GM21528 (cell line): ENCODE data around the gene PNMA1.

Source experiments
- ATAC-seq: cut with Tn5 transposase; IDR thresholded peaks from one replicate; pipeline ENCODE4 v1.9.1; 2021; ENCODE audit warnings: mild to moderate bottlenecking, moderate library complexity; ENCODE audit not compliant: unreplicated experiment, low FRiP score

The PNMA1 gene

GRCh38 chr14:73713803-73714655 lies at the start of gene PNMA1:
Gene PNMA1, minus strand, starts transcription at chr14:73714384. Its CDS starts 745 bp downstream, at chr14:73713639.
- ATAC-seq = peak; percentile 76

GRCh38 chr14:73763396-73763795 lies 49.2 kb upstream of the PNMA1 start:
- ATAC-seq = no peak

DNA sequence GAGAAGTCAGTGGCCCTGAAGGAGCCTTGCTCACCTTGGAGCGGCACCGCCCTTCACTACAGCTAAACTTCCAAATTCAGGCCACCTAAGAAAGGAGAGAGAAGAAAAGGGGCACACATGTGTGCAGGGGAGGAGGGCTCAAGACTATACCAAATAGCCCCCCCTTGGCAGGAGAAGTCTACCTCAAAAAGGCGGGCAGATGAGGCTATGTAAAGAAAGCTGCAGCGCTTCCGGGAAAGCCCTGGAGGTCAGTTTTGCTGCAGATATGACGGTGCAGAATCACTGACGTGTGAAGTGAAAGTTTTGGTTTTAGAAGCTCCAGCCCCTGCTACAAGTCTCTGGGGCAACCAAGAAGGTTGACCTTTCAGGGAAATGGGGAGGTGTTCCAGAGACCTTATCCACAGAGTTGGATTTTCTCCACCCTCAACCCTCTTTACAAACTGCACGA lies 48.2 kb upstream of the PNMA1 start:
- no peak for ATAC-seq

GRCh38 chr14:73761618-73762355 lies 47.6 kb upstream of the PNMA1 start:
- no peak for ATAC-seq

- peak; percentile 0 for ATAC-seq
Observed at GRCh38 chr14:73760598-73761586, 46.7 kb upstream of the PNMA1 start.

DNA sequence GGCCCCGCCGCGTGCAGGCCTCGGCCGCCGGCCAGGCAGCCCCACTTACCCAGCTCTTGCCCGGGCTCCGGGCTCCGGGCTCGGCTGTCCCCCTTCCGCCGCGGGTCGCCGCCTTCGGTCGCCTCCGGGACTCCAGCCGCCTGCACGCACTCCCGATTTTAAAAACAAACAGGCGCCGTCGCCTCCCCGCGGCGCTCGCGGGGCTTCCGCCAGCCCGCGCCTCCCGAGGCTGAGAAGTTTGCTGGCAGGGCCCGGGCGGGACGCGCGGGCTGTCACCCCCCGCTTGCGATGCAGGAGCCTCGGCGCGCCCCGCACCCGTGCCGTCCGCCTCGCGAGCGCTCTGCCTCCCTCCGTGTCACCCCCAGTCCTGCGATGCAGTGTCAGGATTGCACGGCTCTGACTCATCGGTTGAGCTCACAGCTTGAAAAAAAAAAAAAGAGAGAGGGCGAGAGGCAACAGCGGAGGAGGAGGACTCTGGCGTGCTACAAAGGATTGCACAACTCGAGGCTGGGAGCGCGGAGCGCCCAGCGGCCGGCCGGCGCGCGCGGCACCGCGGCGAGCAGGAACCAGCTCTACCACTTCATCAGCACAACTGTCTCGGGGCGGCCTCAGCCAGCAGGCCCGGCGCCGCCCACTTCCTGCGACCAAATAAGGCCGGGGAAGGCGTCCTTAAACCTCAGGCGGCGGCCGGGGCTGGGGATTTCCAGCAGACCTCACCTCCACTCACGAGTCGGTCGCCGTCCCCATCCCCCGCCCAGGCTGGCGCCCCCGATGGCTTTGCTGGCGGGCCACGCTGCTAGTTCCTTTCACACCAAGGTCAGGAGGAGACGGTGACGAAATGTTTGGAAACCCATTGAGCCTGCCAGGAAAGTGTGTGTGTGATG lies 45.8 kb upstream of the PNMA1 start:
- ATAC-seq = peak; percentile 51

DNA sequence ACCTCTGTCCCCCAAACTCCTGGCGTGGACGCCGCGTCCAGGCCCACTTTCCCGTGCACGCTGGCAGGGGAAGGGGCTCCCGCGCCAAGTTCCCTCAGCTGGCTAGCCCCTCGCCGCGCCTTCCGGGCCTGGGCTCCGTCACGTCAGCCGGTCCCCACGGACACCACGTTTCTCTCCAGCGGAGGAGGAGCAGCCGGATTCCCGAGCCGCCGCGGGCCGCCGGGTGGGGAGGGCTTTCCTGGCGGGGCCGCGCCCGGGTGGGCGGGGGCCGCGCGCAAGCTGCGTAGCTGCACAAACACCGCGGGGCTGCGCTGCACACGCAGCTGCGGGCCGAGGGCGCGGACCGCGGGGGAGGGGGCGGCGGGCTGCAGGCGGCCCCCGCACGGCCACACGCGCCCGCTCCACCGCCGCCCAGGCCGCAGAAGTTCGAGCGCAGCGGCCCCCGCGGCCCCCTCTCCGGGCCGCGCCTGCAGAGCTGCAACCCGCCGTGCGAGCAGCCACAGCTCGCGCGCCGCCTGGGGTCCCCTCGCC lies 45.1 kb upstream of the PNMA1 start:
- ATAC-seq = no peak

- ATAC-seq = no peak
Observed at GRCh38 chr14:73758392-73759182, 44.4 kb upstream of the PNMA1 start.

DNA sequence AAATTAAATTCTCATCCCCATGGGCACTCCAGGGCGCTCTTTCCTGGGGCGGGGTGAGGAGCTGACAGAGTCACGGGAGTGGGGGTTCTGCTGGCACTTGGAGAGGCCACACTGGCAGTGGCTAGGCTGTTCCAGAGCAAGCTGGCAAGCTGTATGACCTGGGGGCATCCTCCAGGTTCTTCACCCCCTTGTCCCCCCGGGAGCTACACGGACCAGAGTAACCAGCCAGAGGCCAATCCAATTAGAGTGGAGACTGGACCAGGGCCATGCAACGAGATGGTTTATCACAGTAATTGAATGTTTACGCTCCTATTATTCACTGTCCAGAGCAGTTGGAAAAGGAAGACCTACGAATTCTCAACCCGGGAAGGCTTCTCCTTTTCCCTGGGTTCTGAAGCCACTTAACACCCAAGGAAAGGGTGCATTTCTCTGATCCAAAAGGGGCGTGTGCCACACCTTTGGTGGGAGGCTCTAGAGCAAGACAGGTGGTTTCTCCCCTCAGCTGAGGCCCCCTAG lies 43.8 kb upstream of the PNMA1 start:
- ATAC-seq = no peak

GRCh38 chr14:73757381-73757780 lies 43.2 kb upstream of the PNMA1 start:
- no peak for ATAC-seq

GRCh38 chr14:73755434-73756014 lies 41.3 kb upstream of the PNMA1 start:
- no peak for ATAC-seq

DNA sequence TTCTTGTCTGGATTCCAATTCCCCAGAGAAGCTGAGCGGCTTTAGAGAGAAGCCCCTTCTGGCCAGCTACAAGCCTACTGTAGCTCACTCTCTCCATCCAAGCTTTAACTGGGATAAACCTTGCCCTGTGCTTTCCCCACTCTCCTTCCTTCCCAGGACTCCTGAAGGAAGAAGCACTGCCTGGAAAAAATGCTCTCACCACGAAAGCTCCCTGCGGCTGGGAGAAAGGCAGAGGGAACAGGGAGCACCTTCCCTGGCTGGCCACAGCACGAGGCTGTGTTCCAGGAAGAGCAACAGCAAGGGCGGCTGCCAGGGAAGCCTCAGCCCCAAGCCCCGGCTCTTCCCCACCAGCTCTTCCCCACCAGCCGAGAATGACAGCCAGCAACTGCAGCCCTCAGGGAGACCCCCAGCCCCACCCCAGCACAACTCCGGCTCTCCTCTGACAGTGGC lies 40.8 kb upstream of the PNMA1 start:
- no peak for ATAC-seq

DNA sequence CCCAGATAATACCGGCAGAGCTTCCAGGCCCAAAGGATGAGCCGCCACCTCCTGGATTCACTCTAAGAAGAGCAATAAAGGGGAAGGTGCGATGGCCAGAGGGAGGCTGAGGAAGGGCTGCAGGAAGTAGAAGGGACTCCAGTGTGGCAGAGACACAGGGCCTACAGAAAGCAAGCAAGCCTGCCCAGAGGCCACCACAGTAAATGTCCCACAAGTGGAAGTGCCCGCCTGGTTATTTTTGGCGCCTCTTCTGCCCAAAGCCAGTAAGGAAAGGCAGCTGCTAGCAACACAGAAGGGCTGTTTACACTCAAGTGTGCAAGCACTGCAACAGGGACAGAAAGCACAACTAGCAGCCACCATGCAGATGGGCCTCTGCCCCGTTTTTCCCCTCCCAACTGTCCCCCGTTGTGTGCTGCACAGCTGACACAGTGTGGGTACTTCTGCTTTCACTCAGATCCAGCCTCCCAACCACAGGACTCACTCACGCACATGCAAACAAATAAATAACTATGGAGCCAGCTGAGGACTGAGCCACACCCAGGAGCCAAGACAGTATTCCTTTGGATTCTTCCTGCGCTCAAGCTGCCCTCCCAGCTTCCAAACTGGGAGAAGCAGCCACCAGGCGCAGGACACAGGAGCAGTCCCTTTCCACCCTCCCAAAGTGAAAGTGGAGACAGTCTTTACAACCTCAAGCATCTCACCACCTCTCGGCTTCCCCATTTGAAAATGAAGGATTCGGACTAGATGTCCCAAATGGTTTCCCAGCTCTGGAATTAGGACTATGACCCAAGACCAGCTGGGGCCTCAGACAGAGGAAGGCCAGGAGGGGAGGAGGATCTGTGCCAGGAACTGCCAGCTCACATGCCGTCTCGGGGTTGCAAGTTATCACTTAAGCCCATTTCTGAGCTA lies 40.0 kb upstream of the PNMA1 start:
- peak; percentile 40 for ATAC-seq

- ATAC-seq = no peak
Observed at GRCh38 chr14:73753124-73753886, 39.1 kb upstream of the PNMA1 start.

DNA sequence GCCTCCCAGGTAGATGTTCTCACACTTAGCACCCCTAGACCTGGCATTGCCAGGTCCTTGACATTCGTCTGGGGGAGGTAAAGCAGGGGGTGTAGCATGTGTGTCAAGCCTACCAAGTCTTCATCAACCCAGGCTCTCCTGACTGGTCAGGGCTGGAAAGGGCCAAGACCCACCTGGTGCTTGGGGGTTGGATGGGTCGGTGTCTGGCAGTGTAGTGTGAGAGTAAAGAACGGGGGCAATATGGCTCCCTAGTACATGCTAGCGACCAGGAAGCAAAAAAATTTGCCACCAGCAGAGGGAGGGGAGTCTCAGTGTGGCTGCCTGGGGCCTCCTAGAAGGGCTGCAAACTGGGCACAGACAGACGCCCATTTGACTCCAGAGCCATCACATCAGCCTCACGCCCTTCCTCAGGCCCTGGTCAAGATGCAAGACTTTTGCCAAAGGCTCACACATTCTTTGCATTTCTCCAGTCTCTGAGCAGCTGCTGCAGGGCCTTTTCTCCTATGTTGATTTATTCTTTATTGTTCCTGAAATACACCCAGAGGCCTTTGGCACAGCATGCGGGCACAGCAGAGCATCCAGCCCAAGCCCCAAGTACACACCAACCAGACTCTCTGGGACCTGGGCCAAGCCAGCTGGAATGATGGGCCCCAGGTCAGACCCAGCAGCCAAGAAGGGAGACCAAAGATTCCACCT lies 38.3 kb upstream of the PNMA1 start:
- ATAC-seq = no peak
